Right lobe of liver (tissue), 6 donors: ENCODE results near the gene MIOX. TPM values are rescaled to one million over a fixed set of nuclear protein-coding genes. Genes with fewer than 3 reads are reported as not detected.

ENCODE experiments used
- ATAC-seq, 4 donors: fragments of 200-7000 bp; cut with Tn5 transposase; one replicate each; pipeline ENCODE4 v1.9.1; 2020; ENCODE audit warnings: mild to moderate bottlenecking in 4 of 4, moderate library complexity in 4 of 4
- DNase-seq, 3 donors: peaks; one replicate each; pipeline ENCODE4 v3.0.0-alpha.2; 2020
- H3K27ac ChIP-seq, 3 donors: fragments of 200-600 bp; one replicate each; pipeline ENCODE4 v1.8.0; 2022
- H3K27me3 ChIP-seq, 2 donors: fragments of 200-600 bp; one replicate each; pipeline ENCODE4 v1.8.0; 2022
- H3K36me3 ChIP-seq, 4 donors: fragments of 200-600 bp; sonication (generic) in 1 of 4; one replicate each; pipeline versions ENCODE4 v1.5.1 to v1.8.0; 2017 to 2022; ENCODE audit warnings: control low read depth in 1 of 4
- H3K4me1 ChIP-seq, 4 donors: fragments of 200-600 bp; sonication (generic) in 1 of 4; one replicate each; pipeline versions ENCODE4 v1.5.1 to v1.8.0; 2017 to 2022; ENCODE audit warnings: control low read depth in 1 of 4
- H3K4me3 ChIP-seq, 3 donors: fragments of 200-600 bp; one replicate each; pipeline ENCODE4 v1.8.0; 2022
- H3K9me3 ChIP-seq, 4 donors: fragments of 200-600 bp; sonication (generic) in 1 of 4; one replicate each; pipeline versions ENCODE4 v1.5.1 to v1.8.0; 2017 to 2022; ENCODE audit warnings: control low read depth in 1 of 4
- POLR2A ChIP-seq: fragments of 450-650 bp; IDR thresholded peaks from one replicate; pipeline ENCODE4 v1.6.1; 2017; ENCODE audit warnings: antibody characterized with exemption, mild to moderate bottlenecking
- WGBS: methylation state at CpG from one replicate; pipeline ENCODE4 v1.1.6; 2018; ENCODE audit warnings: low coverage, low lambda C conversion rate; ENCODE audit not compliant: insufficient coverage; ENCODE audit errors: missing lambda C conversion rate; 5-methylcytosine and 5-hydroxymethylcytosine counted together
- intact Hi-C, 2 donors: fragments of 100-400 bp; cut with DNase I; formaldehyde crosslinking; loops; one replicate each; pipeline versions ENCODE4 v1.11.2 to v1.14.1; 2022
- total RNA-seq, 6 experiments: library from RNA; depleted of rRNA in 2 of 6; stranded (reverse); fragments of >200 nt in 2 of 6; fragmentation: NEBNext Ultra II Directional in 3 of 6; extraction: Animal tissue kit (Norgen Biotek cat#: 25700) in 3 of 6; gene quantifications; one replicate each; pipeline versions ENCODE4 v1.1.0 to v1.2.4, GENCODE V29; 2016 to 2023
- TF ChIP-seq, protein P1 (sequence below), 4 donors: fragments of 200-600 bp in 3 of 4; fragments of 450-650 bp in 1 of 4; IDR thresholded peaks; one replicate each; pipeline versions ENCODE4 v1.5.1 to v1.8.0; 2016 to 2022; ENCODE audit warnings: antibody characterized with exemption in 4 of 4, mild to moderate bottlenecking in 2 of 4
- donor health status: DM: no; HTN: yes; CAD: no.
- donor health status: DM: no; HTN: no; CAD: no.
- donor health status: DM: no; HTN: no; CAD: no.
- donor health status: DM: no; HTN: yes; CAD: no.
- donor health status: DM: no; HTN: yes; CAD: no.

MIOX gene
- total RNA-seq, 6 experiments from 2014 or later = not detected

DNA sequence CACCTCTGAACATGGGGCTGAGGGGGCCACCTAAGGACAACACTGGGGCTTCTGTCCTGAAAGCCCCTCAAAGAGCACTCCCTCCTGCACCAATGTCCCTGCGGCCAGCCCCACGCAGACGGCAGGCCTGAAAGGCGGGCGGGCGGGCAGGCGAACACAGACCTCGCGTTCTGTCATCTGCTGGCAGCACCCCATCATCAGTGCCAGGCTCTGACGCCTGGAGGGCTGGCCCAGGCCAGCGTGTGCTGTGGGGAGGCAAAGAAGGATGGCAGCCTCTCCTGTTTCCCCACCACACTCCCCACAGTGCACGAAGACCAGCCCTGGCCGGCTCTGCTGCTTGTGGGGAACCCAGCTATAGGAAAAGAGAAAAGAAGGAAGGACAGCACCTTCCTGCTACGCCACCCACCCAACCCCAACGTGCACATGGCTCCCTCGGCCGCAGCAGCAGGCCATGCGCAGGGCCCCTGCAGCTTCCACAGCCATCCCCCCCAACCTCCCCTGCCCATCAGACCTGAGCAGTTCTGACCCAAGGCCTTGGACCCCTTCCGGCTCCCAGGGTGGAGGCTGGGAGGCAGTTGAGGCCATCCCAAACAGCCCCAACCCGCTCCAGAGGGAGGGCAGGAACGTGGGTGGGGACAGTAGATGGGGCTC lies 15.3 kb upstream of the MIOX start:
- Histone ChIP-seq H3K36me3 (peaks cover 0 to 17% (median 7%) of the 10 kb centered on the region in 4 donors), H3K9me3 (no peaks in the 10 kb centered on the region), H3K27me3 (no peaks in the 10 kb centered on the region), H3K4me1 (peaks cover 0 to 17% (median 4%) of the 10 kb centered on the region in 4 donors), H3K4me3 (no peak overlapping the region), H3K27ac (no peak overlapping the region)
- TF ChIP-seq, protein P1, sequence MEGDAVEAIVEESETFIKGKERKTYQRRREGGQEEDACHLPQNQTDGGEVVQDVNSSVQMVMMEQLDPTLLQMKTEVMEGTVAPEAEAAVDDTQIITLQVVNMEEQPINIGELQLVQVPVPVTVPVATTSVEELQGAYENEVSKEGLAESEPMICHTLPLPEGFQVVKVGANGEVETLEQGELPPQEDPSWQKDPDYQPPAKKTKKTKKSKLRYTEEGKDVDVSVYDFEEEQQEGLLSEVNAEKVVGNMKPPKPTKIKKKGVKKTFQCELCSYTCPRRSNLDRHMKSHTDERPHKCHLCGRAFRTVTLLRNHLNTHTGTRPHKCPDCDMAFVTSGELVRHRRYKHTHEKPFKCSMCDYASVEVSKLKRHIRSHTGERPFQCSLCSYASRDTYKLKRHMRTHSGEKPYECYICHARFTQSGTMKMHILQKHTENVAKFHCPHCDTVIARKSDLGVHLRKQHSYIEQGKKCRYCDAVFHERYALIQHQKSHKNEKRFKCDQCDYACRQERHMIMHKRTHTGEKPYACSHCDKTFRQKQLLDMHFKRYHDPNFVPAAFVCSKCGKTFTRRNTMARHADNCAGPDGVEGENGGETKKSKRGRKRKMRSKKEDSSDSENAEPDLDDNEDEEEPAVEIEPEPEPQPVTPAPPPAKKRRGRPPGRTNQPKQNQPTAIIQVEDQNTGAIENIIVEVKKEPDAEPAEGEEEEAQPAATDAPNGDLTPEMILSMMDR (IDR thresholded peaks at IDR 0.05) = no peak
- TF ChIP-seq POLR2A = no peak
- WGBS = 90% methylated on average over 4 of the region's 21 CpGs
- intact Hi-C loops = no loop called here
- ATAC-seq (no peak), DNase-seq (no peak)

DNA sequence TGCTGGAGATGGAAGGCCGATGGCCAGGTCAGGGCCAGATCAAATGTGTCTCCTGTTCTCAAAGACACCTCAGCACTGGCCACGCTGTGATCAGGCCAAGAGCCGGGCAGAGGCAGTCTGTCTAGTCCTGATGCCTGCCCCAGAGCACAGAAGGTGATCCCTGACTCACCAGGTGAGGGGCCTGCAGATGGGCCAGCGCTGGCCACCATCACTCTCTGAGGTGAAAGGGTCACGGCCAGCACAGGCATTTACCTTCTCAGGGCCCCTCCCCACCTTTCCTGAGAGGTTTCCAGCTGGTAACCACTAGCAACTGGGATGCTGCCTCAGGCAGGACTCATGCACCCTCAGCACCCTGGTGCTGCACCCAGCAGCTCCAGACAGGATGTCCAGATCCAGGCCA lies 14.7 kb upstream of the MIOX start:
- DNase-seq = no peak

DNA sequence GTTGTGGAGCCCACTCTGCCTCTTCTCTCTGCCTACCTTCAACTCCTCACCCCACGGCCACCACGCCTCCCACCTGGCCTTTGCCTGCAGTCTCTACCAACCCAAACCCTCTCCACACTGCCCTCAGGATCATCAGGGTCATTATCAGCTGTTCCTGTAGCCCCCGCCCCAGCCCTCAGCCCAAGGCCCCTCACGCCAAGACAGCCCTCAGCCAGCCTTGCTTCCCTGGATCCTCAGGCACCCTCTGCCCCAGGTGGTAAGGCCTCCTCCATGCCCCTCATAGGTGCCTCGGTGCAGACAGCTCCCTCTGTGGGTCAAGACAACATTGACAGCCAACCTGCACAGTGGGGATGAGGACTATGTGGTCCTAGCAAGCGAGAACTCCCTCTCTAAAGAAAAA lies 13.6 kb upstream of the MIOX start:
- Histone ChIP-seq H3K27me3 (no peaks in the 10 kb centered on the region), H3K9me3 (no peaks in the 10 kb centered on the region), H3K27ac (no peak overlapping the region), H3K36me3 (no peaks in the 10 kb centered on the region), H3K4me1 (peaks cover 0 to 17% (median 4%) of the 10 kb centered on the region in 4 donors), H3K4me3 (no peak overlapping the region)
- ATAC-seq (no peak), DNase-seq (no peak)
- intact Hi-C loops = no loop called here
- TF ChIP-seq, protein P1 (IDR thresholded peaks at IDR 0.05) = peak in 1 of 4 donors; percentile 26
- no peak for TF ChIP-seq POLR2A
- 63% methylated on average over 6 of the region's 6 CpGs for WGBS

More for the DNA sequence above, 14.7 kb upstream of the MIOX start:
- intact Hi-C loops = no loop called here
- no peaks in the 10 kb centered on the region for H3K27me3 ChIP-seq
- H3K4me3 ChIP-seq = no peak overlapping the region
- TF ChIP-seq, protein P1 (IDR thresholded peaks at IDR 0.05) = no peak
- no peak for ATAC-seq
- H3K27ac ChIP-seq = no peak overlapping the region
- peaks cover 0 to 11% (median 4%) of the 10 kb centered on the region in 4 donors for H3K36me3 ChIP-seq
- no peaks in the 10 kb centered on the region for H3K9me3 ChIP-seq
- H3K4me1 ChIP-seq = peaks cover 0 to 17% (median 4%) of the 10 kb centered on the region in 4 donors
- 60% methylated on average over 2 of the region's 5 CpGs for WGBS

DNA sequence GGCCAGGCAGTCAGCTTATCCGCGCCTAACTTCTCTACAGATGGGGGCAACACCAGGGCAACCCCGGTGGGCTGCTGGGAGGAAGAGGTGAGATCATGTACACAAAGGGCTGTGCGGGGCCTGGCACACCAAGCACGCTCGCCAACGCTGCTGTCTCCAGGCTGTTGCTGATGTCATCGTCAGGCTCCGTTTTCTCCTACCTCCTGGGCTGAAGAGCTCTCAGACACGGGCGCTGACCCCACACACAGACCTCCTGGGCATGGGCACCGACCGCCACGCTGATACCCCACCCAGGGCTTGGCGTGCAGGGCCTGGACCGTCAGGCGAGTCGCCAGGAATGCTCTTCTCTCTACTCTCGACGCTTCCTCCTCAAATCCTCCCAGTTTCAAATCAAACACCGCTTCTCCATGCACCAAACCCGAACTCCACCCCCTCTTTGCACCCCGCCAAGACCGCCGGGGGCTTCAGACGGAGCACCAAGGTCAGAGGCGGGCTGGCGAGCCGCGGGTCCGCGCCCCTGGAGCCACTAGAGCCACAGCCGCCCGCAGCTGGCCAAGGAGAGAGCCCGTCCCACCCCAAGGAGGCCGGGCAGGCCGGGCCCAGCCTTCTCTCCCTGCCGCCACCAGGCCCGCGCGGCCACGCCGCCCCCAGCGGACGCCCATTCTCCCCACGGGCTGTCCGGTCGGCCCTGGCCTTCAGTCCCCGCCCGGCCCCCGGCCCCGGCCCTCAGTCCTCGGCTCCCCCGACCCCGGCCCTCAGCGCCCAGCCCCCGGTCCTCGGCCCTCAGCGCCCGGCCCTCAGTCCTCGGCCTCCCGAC lies 12.6 kb upstream of the MIOX start:
- ATAC-seq = peak; percentile 14 to 46 (median 34)
- intact Hi-C loops = no loop called here
- H3K9me3 ChIP-seq = no peaks in the 10 kb centered on the region
- no peaks in the 10 kb centered on the region for H3K27me3 ChIP-seq
- H3K36me3 ChIP-seq = no peaks in the 10 kb centered on the region
- TF ChIP-seq POLR2A = no peak
- TF ChIP-seq, protein P1 (IDR thresholded peaks at IDR 0.05) = no peak
- DNase-seq = no peak
- H3K4me1 ChIP-seq = peaks cover 0 to 17% (median 4%) of the 10 kb centered on the region in 4 donors
- 0% methylated on average over 20 of the region's 62 CpGs for WGBS
- H3K27ac ChIP-seq = peak overlapping the region in 1 of 3 donors; percentile 47
- H3K4me3 ChIP-seq = peak overlapping the region; percentile 74 to 76 (median 75)
